ENCODE results near the gene MYLK.

DNA sequence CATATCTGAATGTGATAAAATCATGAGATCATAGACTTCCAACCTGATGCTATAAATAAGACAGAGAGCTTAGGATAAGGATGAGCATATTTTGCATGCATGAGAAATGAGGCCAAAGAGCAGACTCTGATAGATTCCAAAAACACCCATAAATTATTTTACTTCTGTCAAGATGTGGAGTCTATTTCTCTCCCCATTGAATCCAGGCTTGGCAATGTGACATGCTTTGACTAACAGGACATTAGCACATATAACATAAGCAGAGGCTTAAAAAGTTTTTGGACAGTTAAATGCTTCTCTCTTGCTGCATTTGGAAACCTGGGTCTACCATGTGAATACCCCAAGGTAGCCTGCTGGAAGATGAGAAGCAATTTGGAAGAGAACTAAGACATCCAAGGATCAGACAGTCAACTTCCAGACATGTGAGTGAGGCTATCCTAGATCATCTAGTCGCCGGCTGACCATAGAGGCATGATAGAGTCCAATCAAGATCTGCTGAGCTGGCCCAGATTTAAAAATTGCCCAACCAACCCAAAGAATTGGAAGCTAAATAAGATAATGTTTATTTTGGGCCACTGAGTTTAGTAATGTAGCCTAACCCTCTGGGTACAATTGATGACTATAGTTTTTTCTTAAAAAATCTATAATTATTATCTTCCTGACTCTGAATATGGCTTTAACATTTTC lies 30.3 kb downstream of the MYLK start:
- no peak for TF ChIP-seq EZH2 (IDR thresholded peaks at IDR 0.05; ENCODE audit: insufficient read depth, low read length)
- TF ChIP-seq, protein P1, sequence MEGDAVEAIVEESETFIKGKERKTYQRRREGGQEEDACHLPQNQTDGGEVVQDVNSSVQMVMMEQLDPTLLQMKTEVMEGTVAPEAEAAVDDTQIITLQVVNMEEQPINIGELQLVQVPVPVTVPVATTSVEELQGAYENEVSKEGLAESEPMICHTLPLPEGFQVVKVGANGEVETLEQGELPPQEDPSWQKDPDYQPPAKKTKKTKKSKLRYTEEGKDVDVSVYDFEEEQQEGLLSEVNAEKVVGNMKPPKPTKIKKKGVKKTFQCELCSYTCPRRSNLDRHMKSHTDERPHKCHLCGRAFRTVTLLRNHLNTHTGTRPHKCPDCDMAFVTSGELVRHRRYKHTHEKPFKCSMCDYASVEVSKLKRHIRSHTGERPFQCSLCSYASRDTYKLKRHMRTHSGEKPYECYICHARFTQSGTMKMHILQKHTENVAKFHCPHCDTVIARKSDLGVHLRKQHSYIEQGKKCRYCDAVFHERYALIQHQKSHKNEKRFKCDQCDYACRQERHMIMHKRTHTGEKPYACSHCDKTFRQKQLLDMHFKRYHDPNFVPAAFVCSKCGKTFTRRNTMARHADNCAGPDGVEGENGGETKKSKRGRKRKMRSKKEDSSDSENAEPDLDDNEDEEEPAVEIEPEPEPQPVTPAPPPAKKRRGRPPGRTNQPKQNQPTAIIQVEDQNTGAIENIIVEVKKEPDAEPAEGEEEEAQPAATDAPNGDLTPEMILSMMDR (IDR thresholded peaks at IDR 0.05; ENCODE audit: insufficient read depth, low read depth, low read length) = no peak

Measured in astrocyte (in vitro differentiated cells and primary cell).